ENCODE data around the gene AUTS2. TPM values are rescaled to one million over a fixed set of nuclear protein-coding genes. Genes with fewer than 3 reads are reported as not detected.

The AUTS2 gene
- total and polyA plus RNA-seq, 2 of the 8 experiments (the other 6 are each of a cell fraction or from before 2014, with no cell fraction given): 25.9 to 101 TPM

- H4K91ac ChIP-seq (replicated peaks; ENCODE audit: insufficient read length, low read length): no peak overlapping the region
- H2BK120ac ChIP-seq (replicated peaks; ENCODE audit: low read depth, low read length): no peak overlapping the region
- CTCF ChIA-PET (ENCODE audit: partially characterized antibody): interaction anchor here (1.1 kb wide), 1 partner anchor 9 kb away, joined by 3 read pairs; no protein-coding TSS in a partner anchor
- TF ChIP-seq RXRA (IDR thresholded peaks at IDR 0.05; ENCODE audit: insufficient read depth, low read depth, low read length): no peak
- TF ChIP-seq JUN (IDR thresholded peaks at IDR 0.05; ENCODE audit: low read depth, low read length): no peak
- no peak for TF ChIP-seq KDM4A (IDR thresholded peaks at IDR 0.05; ENCODE audit: low read depth, low read length, severe bottlenecking)
- TF ChIP-seq KDM1A (IDR thresholded peaks at IDR 0.05; ENCODE audit: borderline replicate concordance, low read length): no peak
- TF ChIP-seq BACH1 (IDR thresholded peaks at IDR 0.05; ENCODE audit: low read length): no peak
- no peak for TF ChIP-seq HDAC6 (IDR thresholded peaks at IDR 0.05; ENCODE audit: low read depth, low read length)
- no peak for TF ChIP-seq ATF3 (IDR thresholded peaks at IDR 0.05; ENCODE audit: insufficient read depth, low read depth, low read length)
- TF ChIP-seq POLR2A (IDR thresholded peaks at IDR 0.05; ENCODE audit: control extremely low read depth in 1 of 2, low read depth in 2 of 2, low read length in 2 of 2): no peak
- TF ChIP-seq SP1 (IDR thresholded peaks at IDR 0.05; ENCODE audit: low read depth, low read length): no peak
- no peak for TF ChIP-seq BRCA1 (IDR thresholded peaks at IDR 0.05; ENCODE audit: low read depth, low read length)
- no peak for TF ChIP-seq POLR2AphosphoS5 (IDR thresholded peaks at IDR 0.05; ENCODE audit: low read depth, low read length)
- no peak for TF ChIP-seq YY1 (IDR thresholded peaks at IDR 0.05; ENCODE audit: low read depth, low read length)
Observed at GRCh38 chr7:70005891-70006260, 407.6 kb downstream of the AUTS2 start.

More at GRCh38 chr7:70005891-70006260, 407.6 kb downstream of the AUTS2 start:
- H3K4me3 ChIP-seq (ENCODE audit: extremely low read depth in 1 of 4, insufficient read depth in 2 of 4, low read depth in 3 of 4, low read length in 4 of 4): no peak overlapping the region
- no peaks in the 10 kb centered on the region for H3K27me3 ChIP-seq (replicated peaks in 1 of 4; ENCODE audit: control insufficient read depth in 3 of 4, extremely low read depth in 1 of 4, insufficient read depth in 3 of 4, low read length in 3 of 4)
- no peaks in the 10 kb centered on the region for H3K79me1 ChIP-seq (ENCODE audit: low read depth, low read length)
- no peak overlapping the region for H2AK5ac ChIP-seq (ENCODE audit: low read depth, low read length)
- H4K20me1 ChIP-seq (replicated peaks in 1 of 2; ENCODE audit: control insufficient read depth in 1 of 2, insufficient read depth in 2 of 2, low read length in 2 of 2): no peaks in the 10 kb centered on the region
- no peak overlapping the region for H2BK15ac ChIP-seq (ENCODE audit: low read length)
- no peaks in the 10 kb centered on the region for H3K36me3 ChIP-seq (ENCODE audit: control insufficient read depth in 2 of 4, insufficient read depth in 4 of 4, low read length in 3 of 4)
- no peak overlapping the region for H3K4me2 ChIP-seq (ENCODE audit: insufficient read depth in 1 of 2, low read depth in 2 of 2, low read length in 2 of 2)
- no peak overlapping the region for H3K23ac ChIP-seq (ENCODE audit: insufficient read length)
- H3K18ac ChIP-seq (ENCODE audit: extremely low read depth, low read length): no peak overlapping the region
- H3K56ac ChIP-seq (replicated peaks; ENCODE audit: insufficient read length, low read depth, low read length): no peak overlapping the region
- 0 out of 7 replicates have a peak, but pooled peaks cover 0 to 2% (median 0%) of the 10 kb centered on the region in 4 experiments for H3K4me1 ChIP-seq (replicated peaks in 1 of 4; ENCODE audit: control insufficient read depth in 3 of 4, insufficient read depth in 4 of 4, low read length in 3 of 4)
- no peaks in the 10 kb centered on the region for H3K23me2 ChIP-seq (ENCODE audit: low read depth, low read length)
- H3K9ac ChIP-seq (replicated peaks in 1 of 4; ENCODE audit: extremely low read depth in 1 of 4, low read depth in 3 of 4, low read length in 3 of 4): no peak overlapping the region
- FAIRE-seq (peak; percentile 19), DNase-seq (ENCODE audit: low read depth in 1 of 2, low spot score in 2 of 2) (no peak)
- no peak overlapping the region for H3K27ac ChIP-seq (ENCODE audit: low read depth, low read length)
- no peak overlapping the region for H3K14ac ChIP-seq (ENCODE audit: insufficient read length)
- H4K8ac ChIP-seq (ENCODE audit: extremely low read depth, insufficient read depth, low read length): no peak overlapping the region
- no peaks in the 10 kb centered on the region for H3K79me2 ChIP-seq (ENCODE audit: control insufficient read depth in 1 of 2, insufficient read depth in 2 of 2, low read length in 2 of 2)
- H4K5ac ChIP-seq (ENCODE audit: insufficient read length, low read depth, low read length): no peak overlapping the region
- H3K4ac ChIP-seq (replicated peaks; ENCODE audit: insufficient read length, low read depth, low read length): no peak overlapping the region
- H3K9me3 ChIP-seq (ENCODE audit: insufficient read depth in 2 of 2, low read depth in 1 of 2, low read length in 1 of 2): no peaks in the 10 kb centered on the region
- WGBS, 2 experiments (ENCODE audit: extremely low coverage in 1 of 2, insufficient coverage in 1 of 2, insufficient read length in 1 of 2, insufficient replicate concordance in 2 of 2, low coverage in 1 of 2, low lambda C conversion rate in 2 of 2, missing lambda C conversion rate in 1 of 2): 92% methylated on average over 7 of the region's 7 CpGs; no CpG with 5 or more reads in 1 of the 2 experiments
- POLR2A ChIA-PET (ENCODE audit: partially characterized antibody): no interaction called here
- H2BK12ac ChIP-seq (ENCODE audit: low read depth, low read length): no peak overlapping the region
- H2AFZ ChIP-seq (ENCODE audit: low read length): no peak overlapping the region
- H2BK20ac ChIP-seq (ENCODE audit: low read length): no peak overlapping the region
- no peak overlapping the region for H2BK5ac ChIP-seq (ENCODE audit: low read depth, low read length)
